Body of pancreas (tissue), 4 donors: ENCODE data around the gene GIGYF2.

Source experiments
- CTCF ChIP-seq, 7 experiments: fragments of 450-650 bp in 4 of 7; fragments of 200-600 bp in 3 of 7; sonication (generic) in 3 of 7; IDR thresholded peaks; one replicate each; pipeline ENCODE4 v1.5.1; 2016 to 2019; ENCODE audit warnings: antibody characterized with exemption in 7 of 7
- POLR2A ChIP-seq, 3 donors: fragments of 450-650 bp; IDR thresholded peaks; one replicate each; pipeline ENCODE4 v1.6.1; 2016; ENCODE audit warnings: antibody characterized with exemption in 3 of 3, mild to moderate bottlenecking in 2 of 3

GRCh38 chr2:232672588-232672987 lies 24.5 kb upstream of the GIGYF2 start:
- TF ChIP-seq CTCF (IDR thresholded peaks at IDR 0.05) (no peak), POLR2A (IDR thresholded peaks at IDR 0.05) (no peak)
